Raji (cell line): ENCODE results near the gene KATNB1.

Source experiments
- POLR2A ChIP-seq: IDR thresholded peaks from 2 replicates; pipeline ENCODE4 v1.6.1; 2011; ENCODE audit warnings: low read depth, low read length, control low read depth; ENCODE audit not compliant: insufficient read depth

The KATNB1 gene

GRCh38 chr16:57781349-57781740 is 45.8 kb downstream of the KATNB1 start:
- no peak for TF ChIP-seq POLR2A

- no peak for TF ChIP-seq POLR2A
These were observed 46.4 kb downstream of the KATNB1 start for GRCh38 chr16:57781741-57782606.

- no peak for TF ChIP-seq POLR2A
These were observed 47.5 kb downstream of the KATNB1 start for GRCh38 chr16:57783116-57783515.

GRCh38 chr16:57783883-57784282 is 48.3 kb downstream of the KATNB1 start:
- TF ChIP-seq POLR2A: no peak

GRCh38 chr16:57784334-57784733 is 48.8 kb downstream of the KATNB1 start:
- TF ChIP-seq POLR2A: no peak

GRCh38 chr16:57785385-57785784 is 49.8 kb downstream of the KATNB1 start:
- no peak for TF ChIP-seq POLR2A

- no peak for TF ChIP-seq POLR2A
These were observed 50.4 kb downstream of the KATNB1 start for GRCh38 chr16:57785924-57786323.

GRCh38 chr16:57786632-57787518 is 51.3 kb downstream of the KATNB1 start:
- no peak for TF ChIP-seq POLR2A

- no peak for TF ChIP-seq POLR2A
These were observed 51.9 kb downstream of the KATNB1 start for GRCh38 chr16:57787519-57787905.

- no peak for TF ChIP-seq POLR2A
These were observed 52.8 kb downstream of the KATNB1 start for GRCh38 chr16:57788252-57788841.

- TF ChIP-seq POLR2A: no peak
These were observed 53.4 kb downstream of the KATNB1 start for GRCh38 chr16:57788951-57789350.

GRCh38 chr16:57791195-57791892 is 55.8 kb downstream of the KATNB1 start:
- no peak for TF ChIP-seq POLR2A

GRCh38 chr16:57791893-57792461 is 56.4 kb downstream of the KATNB1 start:
- no peak for TF ChIP-seq POLR2A

- no peak for TF ChIP-seq POLR2A
These were observed 59.4 kb downstream of the KATNB1 start for GRCh38 chr16:57794849-57795430.
